Astrocyte (in vitro differentiated cells and primary cell): ENCODE data around the gene TMC1. TPM values are rescaled to one million over a fixed set of nuclear protein-coding genes. Genes with fewer than 3 reads are reported as not detected.

ENCODE experiments used
- DNase-seq: peaks from one replicate; pipeline ENCODE4 v3.0.0-alpha.2; 2010; ENCODE audit warnings: low read depth
- FAIRE-seq: peaks from 2 replicates; lab custom pipeline; 2011; peaks lifted over from hg19 to GRCh38; lab: Jason Lieb, UNC
- H2AFZ ChIP-seq: 2 replicates; pipeline ENCODE4 v1.6.0; 2012; ENCODE audit warnings: low read depth, low read length, inconsistent platforms
- H3K27ac ChIP-seq: 2 replicates; pipeline ENCODE4 v1.5.1; 2011; ENCODE audit warnings: low read depth, low read length, inconsistent platforms
- H3K27me3 ChIP-seq: 2 replicates; pipeline ENCODE4 v1.6.0; 2011; ENCODE audit warnings: low read length, inconsistent platforms; ENCODE audit not compliant: insufficient read depth
- H3K36me3 ChIP-seq: 2 replicates; pipeline ENCODE4 v1.5.1; 2011; ENCODE audit warnings: low read length, inconsistent platforms; ENCODE audit not compliant: insufficient read depth
- H3K4me1 ChIP-seq: 2 replicates; pipeline ENCODE4 v1.5.1; 2011; ENCODE audit warnings: low read length, inconsistent platforms; ENCODE audit not compliant: insufficient read depth
- H3K4me2 ChIP-seq: 2 replicates; pipeline ENCODE4 v1.6.0; 2012; ENCODE audit warnings: low read length, inconsistent platforms
- H3K4me3 ChIP-seq: 2 replicates; pipeline ENCODE4 v1.5.1; 2011; ENCODE audit warnings: low read depth, mild to moderate bottlenecking, low read length, inconsistent platforms; ENCODE audit not compliant: insufficient read depth
- H3K79me2 ChIP-seq: 2 replicates; pipeline ENCODE4 v1.6.0; 2012; ENCODE audit warnings: mild to moderate bottlenecking, low read length, inconsistent platforms; ENCODE audit not compliant: insufficient read depth
- H3K9ac ChIP-seq: 2 replicates; pipeline ENCODE4 v1.6.0; 2012; ENCODE audit warnings: mild to moderate bottlenecking, low read length, inconsistent platforms
- H3K9me3 ChIP-seq: 2 replicates; pipeline ENCODE4 v1.5.1; 2012; ENCODE audit warnings: low read depth, mild to moderate bottlenecking, low read length, inconsistent platforms; ENCODE audit not compliant: insufficient read depth
- H4K20me1 ChIP-seq: 2 replicates; pipeline ENCODE4 v1.6.0; 2012; ENCODE audit warnings: low read length, inconsistent platforms; ENCODE audit not compliant: insufficient read depth
- H3K27ac Mint-ChIP-seq: one replicate; pipeline ENCODE4 v1.8.0; 2021; ENCODE audit warnings: mild to moderate bottlenecking, mixed read lengths; ENCODE audit not compliant: unreplicated experiment
- H3K27me3 Mint-ChIP-seq: one replicate; pipeline ENCODE4 v1.8.0; 2021; ENCODE audit warnings: low read depth, mixed read lengths; ENCODE audit not compliant: unreplicated experiment
- H3K36me3 Mint-ChIP-seq: one replicate; pipeline ENCODE4 v1.8.0; 2021; ENCODE audit warnings: low read depth, mixed read lengths; ENCODE audit not compliant: unreplicated experiment
- H3K4me1 Mint-ChIP-seq: one replicate; pipeline ENCODE4 v1.8.0; 2021; ENCODE audit warnings: low read depth, mixed read lengths; ENCODE audit not compliant: unreplicated experiment
- H3K4me3 Mint-ChIP-seq: one replicate; pipeline ENCODE4 v1.8.0; 2021; ENCODE audit warnings: mild to moderate bottlenecking, moderate library complexity, mixed read lengths; ENCODE audit not compliant: unreplicated experiment
- H3K9me3 Mint-ChIP-seq: one replicate; pipeline ENCODE4 v1.8.0; 2021; ENCODE audit warnings: mild to moderate bottlenecking, mixed read lengths; ENCODE audit not compliant: unreplicated experiment
- EZH2 ChIP-seq: IDR thresholded peaks from 2 replicates; pipeline ENCODE4 v1.6.1; 2012; ENCODE audit warnings: mild to moderate bottlenecking, low read length, inconsistent platforms; ENCODE audit not compliant: insufficient read depth
- total RNA-seq: library from RNA; stranded (reverse); gene quantifications from 2 replicates; pipeline ENCODE4 v1.2.1, GENCODE V29; 2021
- TF ChIP-seq, protein P1 (sequence below): IDR thresholded peaks from 2 replicates; pipeline ENCODE4 v1.5.1; 2011; ENCODE audit warnings: low read depth, mild to moderate bottlenecking, inconsistent platforms, low read length, moderate library complexity; ENCODE audit not compliant: insufficient read depth

Gene TMC1
- total RNA-seq, 1 donor from 2014 or later: not detected

DNA sequence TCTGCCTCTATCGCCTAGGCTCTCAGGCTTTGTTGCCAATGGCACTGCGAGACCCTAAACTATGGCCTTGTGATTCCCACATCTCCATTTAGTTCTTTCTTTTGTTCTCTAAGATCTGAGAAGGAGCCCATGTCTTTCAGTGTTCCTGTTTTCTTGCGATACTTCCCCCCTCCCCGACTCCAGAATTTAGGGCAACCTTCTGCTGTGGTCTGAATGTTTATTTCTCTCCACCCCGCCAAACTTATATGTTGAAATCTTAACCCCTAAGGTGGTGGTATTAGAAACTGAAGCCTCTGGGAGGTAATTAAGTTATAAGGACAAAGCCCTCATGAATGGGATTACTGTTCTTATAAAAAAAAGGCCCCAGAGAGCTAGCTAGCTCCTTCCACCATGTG lies 6.4 kb downstream of the TMC1 start:
- Histone ChIP-seq H4K20me1 (no peaks in the 10 kb centered on the region), H3K9me3 (no peaks in the 10 kb centered on the region), H3K36me3 (no peaks in the 10 kb centered on the region), H2AFZ (peak overlapping the region; percentile 61), H3K4me1 (peaks cover 34% of the 10 kb centered on the region), H3K27ac (peak overlapping the region; percentile 96), H3K27me3 (no peaks in the 10 kb centered on the region), H3K9ac (peak overlapping the region; percentile 81), H3K79me2 (no peaks in the 10 kb centered on the region), H3K4me3 (peak overlapping the region; percentile 43), H3K4me2 (peak overlapping the region; percentile 80)
- DNase-seq (no peak), FAIRE-seq (no peak)
- Mint-ChIP-seq H3K4me1 (peaks cover 31% of the 10 kb centered on the region), H3K4me3 (peak overlapping the region; percentile 68), H3K9me3 (no peaks in the 10 kb centered on the region), H3K27ac (peak overlapping the region; percentile 98), H3K36me3 (no peaks in the 10 kb centered on the region), H3K27me3 (no peaks in the 10 kb centered on the region)
- no peak for TF ChIP-seq EZH2
- TF ChIP-seq, protein P1, sequence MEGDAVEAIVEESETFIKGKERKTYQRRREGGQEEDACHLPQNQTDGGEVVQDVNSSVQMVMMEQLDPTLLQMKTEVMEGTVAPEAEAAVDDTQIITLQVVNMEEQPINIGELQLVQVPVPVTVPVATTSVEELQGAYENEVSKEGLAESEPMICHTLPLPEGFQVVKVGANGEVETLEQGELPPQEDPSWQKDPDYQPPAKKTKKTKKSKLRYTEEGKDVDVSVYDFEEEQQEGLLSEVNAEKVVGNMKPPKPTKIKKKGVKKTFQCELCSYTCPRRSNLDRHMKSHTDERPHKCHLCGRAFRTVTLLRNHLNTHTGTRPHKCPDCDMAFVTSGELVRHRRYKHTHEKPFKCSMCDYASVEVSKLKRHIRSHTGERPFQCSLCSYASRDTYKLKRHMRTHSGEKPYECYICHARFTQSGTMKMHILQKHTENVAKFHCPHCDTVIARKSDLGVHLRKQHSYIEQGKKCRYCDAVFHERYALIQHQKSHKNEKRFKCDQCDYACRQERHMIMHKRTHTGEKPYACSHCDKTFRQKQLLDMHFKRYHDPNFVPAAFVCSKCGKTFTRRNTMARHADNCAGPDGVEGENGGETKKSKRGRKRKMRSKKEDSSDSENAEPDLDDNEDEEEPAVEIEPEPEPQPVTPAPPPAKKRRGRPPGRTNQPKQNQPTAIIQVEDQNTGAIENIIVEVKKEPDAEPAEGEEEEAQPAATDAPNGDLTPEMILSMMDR: no peak

DNA sequence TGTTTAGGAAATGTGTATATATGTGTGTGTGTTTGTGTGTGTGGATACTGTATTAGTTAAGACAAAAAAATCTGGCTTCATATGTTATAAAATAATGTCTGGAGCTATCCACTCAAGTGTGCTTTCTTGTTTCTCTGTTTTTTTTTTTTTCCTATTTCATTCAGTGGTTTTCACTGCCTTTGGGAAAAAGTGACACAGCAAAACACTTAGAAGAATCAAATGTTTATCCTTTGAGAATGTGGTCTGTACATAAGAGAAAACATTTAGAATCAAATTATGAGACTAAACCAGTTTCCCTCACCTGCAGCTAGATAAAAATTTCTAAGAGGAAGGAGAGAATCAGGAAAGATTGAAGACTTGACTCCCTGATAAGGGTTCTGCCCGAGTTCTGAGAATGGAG lies 8.1 kb downstream of the TMC1 start:
- Mint-ChIP-seq H3K4me3 (no peak overlapping the region), H3K4me1 (peaks cover 39% of the 10 kb centered on the region), H3K9me3 (no peaks in the 10 kb centered on the region), H3K27me3 (no peaks in the 10 kb centered on the region), H3K27ac (no peak overlapping the region), H3K36me3 (no peaks in the 10 kb centered on the region)
- DNase-seq (no peak), FAIRE-seq (no peak)
- no peak overlapping the region for H3K4me3 ChIP-seq
- H3K27ac ChIP-seq: no peak overlapping the region
- H3K4me2 ChIP-seq: no peak overlapping the region
- TF ChIP-seq EZH2: no peak
- TF ChIP-seq, protein P1: no peak
- no peak overlapping the region for H2AFZ ChIP-seq
- H3K9me3 ChIP-seq: no peaks in the 10 kb centered on the region
- H3K9ac ChIP-seq: no peak overlapping the region
- H3K36me3 ChIP-seq: no peaks in the 10 kb centered on the region
- H3K4me1 ChIP-seq: peaks cover 41% of the 10 kb centered on the region
- H3K79me2 ChIP-seq: no peaks in the 10 kb centered on the region
- no peaks in the 10 kb centered on the region for H3K27me3 ChIP-seq
- H4K20me1 ChIP-seq: no peaks in the 10 kb centered on the region

DNA sequence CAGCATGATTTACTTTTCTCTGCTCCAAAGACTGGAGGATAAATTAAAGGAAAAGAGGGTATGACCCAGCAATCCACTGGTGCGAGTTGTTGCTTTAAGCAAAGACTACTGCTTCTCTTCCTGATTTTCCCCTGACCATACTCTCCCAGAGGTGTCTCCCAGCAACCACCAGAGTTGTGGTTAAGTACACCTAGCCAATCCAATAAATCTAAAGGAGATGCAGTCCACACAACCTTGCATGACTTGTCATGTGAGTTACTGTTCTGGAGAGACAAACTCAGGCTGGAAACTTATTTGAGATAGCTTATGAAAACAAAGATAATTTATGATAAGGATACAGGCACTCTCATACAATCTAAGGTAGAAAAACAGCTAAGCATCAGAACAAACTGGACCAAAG lies 11.9 kb downstream of the TMC1 start:
- H3K4me3 ChIP-seq: no peak overlapping the region
- Mint-ChIP-seq H3K36me3 (no peaks in the 10 kb centered on the region), H3K27ac (no peak overlapping the region), H3K9me3 (peaks cover 9% of the 10 kb centered on the region), H3K27me3 (no peaks in the 10 kb centered on the region), H3K4me1 (peaks cover 8% of the 10 kb centered on the region), H3K4me3 (no peak overlapping the region)
- no peaks in the 10 kb centered on the region for H3K36me3 ChIP-seq
- no peak overlapping the region for H3K27ac ChIP-seq
- no peak overlapping the region for H3K9ac ChIP-seq
- no peaks in the 10 kb centered on the region for H3K27me3 ChIP-seq
- peaks cover 8% of the 10 kb centered on the region for H3K4me1 ChIP-seq
- FAIRE-seq (no peak), DNase-seq (peak; percentile 84)
- no peaks in the 10 kb centered on the region for H3K9me3 ChIP-seq
- no peaks in the 10 kb centered on the region for H3K79me2 ChIP-seq
- no peak for TF ChIP-seq EZH2
- TF ChIP-seq, protein P1: no peak
- H3K4me2 ChIP-seq: no peak overlapping the region
- no peak overlapping the region for H2AFZ ChIP-seq
- H4K20me1 ChIP-seq: no peaks in the 10 kb centered on the region
